Endothelial cell (in vitro differentiated cells): ENCODE data around the gene S100A1. TPM values are rescaled to one million over a fixed set of nuclear protein-coding genes. Genes with fewer than 3 reads are reported as not detected.

Experiments used
- DNase-seq: peaks from one replicate; pipeline ENCODE4 v3.0.0; 2021; ENCODE audit warnings: low spot score
- H3K27ac Mint-ChIP-seq: one replicate; pipeline ENCODE4 v1.8.0; 2021; ENCODE audit warnings: mixed read lengths, inconsistent platforms; ENCODE audit not compliant: unreplicated experiment
- H3K27me3 Mint-ChIP-seq: one replicate; pipeline ENCODE4 v1.8.0; 2021; ENCODE audit warnings: mild to moderate bottlenecking, moderate library complexity, mixed read lengths, inconsistent platforms; ENCODE audit not compliant: unreplicated experiment
- H3K36me3 Mint-ChIP-seq: one replicate; pipeline ENCODE4 v1.8.0; 2021; ENCODE audit warnings: mild to moderate bottlenecking, low read depth, mixed read lengths, inconsistent platforms; ENCODE audit not compliant: unreplicated experiment
- H3K4me1 Mint-ChIP-seq: one replicate; pipeline ENCODE4 v1.8.0; 2021; ENCODE audit warnings: mild to moderate bottlenecking, mixed read lengths, inconsistent platforms; ENCODE audit not compliant: unreplicated experiment
- H3K4me3 Mint-ChIP-seq: one replicate; pipeline ENCODE4 v1.8.0; 2021; ENCODE audit warnings: mild to moderate bottlenecking, mixed read lengths, inconsistent platforms; ENCODE audit not compliant: unreplicated experiment
- H3K9me3 Mint-ChIP-seq: one replicate; pipeline ENCODE4 v1.8.0; 2021; ENCODE audit warnings: mixed read lengths, inconsistent platforms; ENCODE audit not compliant: unreplicated experiment
- CTCF ChIP-seq: fragments of 200-600 bp; sonication (generic); IDR thresholded peaks from one replicate; pipeline ENCODE4 v1.5.0; 2021; ENCODE audit warnings: antibody characterized with exemption; ENCODE audit not compliant: unreplicated experiment
- total RNA-seq: library from RNA; stranded (reverse); fragmentation: NEBNext Ultra II Directional; extraction: Animal tissue kit (Norgen Biotek cat#: 25700); gene quantifications from one replicate; pipeline ENCODE4 v1.2.1, GENCODE V29; 2021; ENCODE audit not compliant: unreplicated experiment

The S100A1 gene
- total RNA-seq, 1 donor from 2014 or later: not detected

- H3K36me3 Mint-ChIP-seq: peaks cover 20% of the 10 kb centered on the region
- DNase-seq: no peak
- no peak for TF ChIP-seq CTCF
- peaks cover 33% of the 10 kb centered on the region for H3K4me1 Mint-ChIP-seq
- H3K27me3 Mint-ChIP-seq: peaks cover 20% of the 10 kb centered on the region
- peak overlapping the region; percentile 68 for H3K27ac Mint-ChIP-seq
- H3K9me3 Mint-ChIP-seq: peaks cover 6% of the 10 kb centered on the region
- H3K4me3 Mint-ChIP-seq: no peak overlapping the region
Observed at GRCh38 chr1:153631047-153632022, 3.1 kb downstream of the S100A1 start.

- Mint-ChIP-seq H3K27ac (peak overlapping the region; percentile 98), H3K27me3 (peaks cover 12% of the 10 kb centered on the region), H3K36me3 (peaks cover 26% of the 10 kb centered on the region), H3K4me1 (peaks cover 19% of the 10 kb centered on the region), H3K4me3 (peak overlapping the region; percentile 99), H3K9me3 (peaks cover 6% of the 10 kb centered on the region)
- no peak for DNase-seq
- no peak for TF ChIP-seq CTCF
Observed at GRCh38 chr1:153633161-153633753, 5.0 kb downstream of the S100A1 start.

- Mint-ChIP-seq H3K27me3 (peaks cover 12% of the 10 kb centered on the region), H3K36me3 (peaks cover 26% of the 10 kb centered on the region), H3K4me1 (peaks cover 19% of the 10 kb centered on the region), H3K27ac (peak within 1 kb of the TSS; percentile 98), H3K4me3 (peak within 1 kb of the TSS; percentile 99), H3K9me3 (peaks cover 6% of the 10 kb centered on the region)
- TF ChIP-seq CTCF: no peak
- DNase-seq: peak; percentile 95
Observed at GRCh38 chr1:153633754-153634665, 5.8 kb downstream of the S100A1 start, which contains the start of gene CHTOP. Gene CHTOP, plus strand, starts transcription at chr1:153634066. Its CDS starts 2,523 bp downstream, at chr1:153636589.

- Mint-ChIP-seq H3K27me3 (peaks cover 12% of the 10 kb centered on the region), H3K4me3 (peak overlapping the region; percentile 78), H3K27ac (peak overlapping the region; percentile 74), H3K4me1 (peaks cover 17% of the 10 kb centered on the region), H3K36me3 (peaks cover 27% of the 10 kb centered on the region), H3K9me3 (peaks cover 6% of the 10 kb centered on the region)
- no peak for TF ChIP-seq CTCF
- DNase-seq: no peak
Observed at GRCh38 chr1:153635872-153636271, 7.6 kb downstream of the S100A1 start.
